GM21360 (cell line): Measurements from ENCODE around the gene BMAL1.

Experiments used
- ATAC-seq: cut with Tn5 transposase; IDR thresholded peaks from one replicate; pipeline ENCODE4 v1.9.1; 2021; ENCODE audit warnings: mild to moderate bottlenecking, moderate library complexity; ENCODE audit not compliant: unreplicated experiment

The BMAL1 gene

GRCh38 chr11:13290221-13290980 lies 12.8 kb downstream of the BMAL1 start:
- no peak for ATAC-seq

- no peak for ATAC-seq
Observed at GRCh38 chr11:13291361-13291760, 13.8 kb downstream of the BMAL1 start.

GRCh38 chr11:13291800-13292199 lies 14.2 kb downstream of the BMAL1 start:
- ATAC-seq = no peak

- no peak for ATAC-seq
Observed at GRCh38 chr11:13292970-13293369, 15.4 kb downstream of the BMAL1 start.

- no peak for ATAC-seq
Observed at GRCh38 chr11:13294178-13294577, 16.6 kb downstream of the BMAL1 start.

- no peak for ATAC-seq
Observed at GRCh38 chr11:13294771-13295579, 17.4 kb downstream of the BMAL1 start.

GRCh38 chr11:13297308-13297916 lies 19.8 kb downstream of the BMAL1 start:
- no peak for ATAC-seq

- no peak for ATAC-seq
Observed at GRCh38 chr11:13297917-13298356, 20.3 kb downstream of the BMAL1 start.

GRCh38 chr11:13298765-13299164 lies 21.2 kb downstream of the BMAL1 start:
- ATAC-seq = no peak

- ATAC-seq = no peak
Observed at GRCh38 chr11:13301522-13301921, 23.9 kb downstream of the BMAL1 start.

- no peak for ATAC-seq
Observed at GRCh38 chr11:13302420-13302958, 24.9 kb downstream of the BMAL1 start.

- ATAC-seq = no peak
Observed at GRCh38 chr11:13303668-13304649, 26.4 kb downstream of the BMAL1 start.

GRCh38 chr11:13304655-13305335 lies 27.2 kb downstream of the BMAL1 start:
- ATAC-seq = no peak

GRCh38 chr11:13308704-13309103 lies 31.1 kb downstream of the BMAL1 start:
- ATAC-seq = no peak

- no peak for ATAC-seq
Observed at GRCh38 chr11:13309156-13309555, 31.6 kb downstream of the BMAL1 start.

GRCh38 chr11:13310443-13310842 lies 32.9 kb downstream of the BMAL1 start:
- ATAC-seq = no peak

GRCh38 chr11:13311570-13311969 lies 34.0 kb downstream of the BMAL1 start:
- no peak for ATAC-seq

GRCh38 chr11:13313005-13313819 lies 35.6 kb downstream of the BMAL1 start:
- no peak for ATAC-seq
